IMR-90 (cell line): ENCODE data around the gene TNKS2. TPM values are rescaled to one million over a fixed set of nuclear protein-coding genes. Genes with fewer than 3 reads are reported as not detected.
A peak's percentile ranks its signal among the peaks of the same experiment; 100 is the strongest.

Experiments
- ATAC-seq: fragments of 200-7000 bp; cut with Tn5 transposase; 2 replicates; pipeline ENCODE4 v1.9.1; 2020; ENCODE audit warnings: low read depth, mild to moderate bottlenecking, moderate library complexity
- BruUV-seq: library from RNA; stranded (reverse); fragments of 400-500 nt; replicated peaks from 2 replicates; lab custom pipeline; 2021; lab: Mats Ljungman, UMichigan
- CTCF ChIA-PET: fragments of 300-600 bp; formaldehyde crosslinking; extraction: SDS; loops from one replicate; lab custom pipeline; 2021; ENCODE audit warnings: antibody characterized with exemption; lab: Yijun Ruan, JAX
- POLR2A ChIA-PET: fragments of 300-600 bp; sonication (Branson Sonifier 250); formaldehyde crosslinking; loops from one replicate; lab custom pipeline; 2022; ENCODE audit warnings: antibody characterized with exemption; ENCODE audit not compliant: unreplicated experiment; lab: Charles Lee
- DNase-seq: peaks from one replicate; pipeline ENCODE4 v3.0.0; 2013
- H2AFZ ChIP-seq: replicated peaks from 2 replicates; pipeline ENCODE3; 2013; ENCODE audit warnings: low read length, mild to moderate bottlenecking; ENCODE audit not compliant: poor library complexity
- H2AK5ac ChIP-seq: 2 replicates; pipeline ENCODE4 v1.6.1; 2013; ENCODE audit warnings: low read depth, low read length, inconsistent platforms
- H2AK9ac ChIP-seq: replicated peaks from 2 replicates; pipeline ENCODE3; 2013; ENCODE audit warnings: mild to moderate bottlenecking, low read depth, low read length, moderate library complexity; ENCODE audit not compliant: poor library complexity
- H2BK120ac ChIP-seq: 2 replicates; pipeline ENCODE4 v1.6.1; 2013; ENCODE audit warnings: low read depth, low read length, inconsistent platforms
- H2BK15ac ChIP-seq: 3 replicates; pipeline ENCODE4 v1.6.1; 2013; ENCODE audit warnings: low read depth, low read length, inconsistent platforms
- H2BK20ac ChIP-seq: 2 replicates; pipeline ENCODE4 v1.6.1; 2013; ENCODE audit warnings: low read depth, mild to moderate bottlenecking, inconsistent platforms, low read length, moderate library complexity
- H2BK5ac ChIP-seq: 2 replicates; pipeline ENCODE4 v1.6.1; 2013; ENCODE audit warnings: mild to moderate bottlenecking, low read depth, low read length, inconsistent platforms; ENCODE audit not compliant: poor library complexity, severe bottlenecking
- H3K14ac ChIP-seq: replicated peaks from 2 replicates; pipeline ENCODE4 v1.6.1; 2013; ENCODE audit warnings: low read depth, low read length, inconsistent platforms
- H3K18ac ChIP-seq: 2 replicates; pipeline ENCODE4 v1.6.1; 2013; ENCODE audit warnings: low read depth, low read length, control low read depth
- H3K23ac ChIP-seq: 2 replicates; pipeline ENCODE4 v1.6.1; 2013; ENCODE audit warnings: low read depth, low read length, inconsistent platforms
- H3K27ac ChIP-seq: 2 replicates; pipeline ENCODE4 v1.5.1; 2013; ENCODE audit warnings: mild to moderate bottlenecking, control low read depth, low read length; ENCODE audit not compliant: insufficient read depth
- H3K27me3 ChIP-seq: 2 replicates; pipeline ENCODE4 v1.6.1; 2013; ENCODE audit warnings: low read length; ENCODE audit not compliant: control insufficient read depth, insufficient read depth
- H3K36me3 ChIP-seq: 2 replicates; pipeline ENCODE4 v1.6.1; 2013; ENCODE audit warnings: low read length, mixed read lengths; ENCODE audit not compliant: control insufficient read depth, insufficient read depth
- H3K4ac ChIP-seq: 2 replicates; pipeline ENCODE4 v1.6.1; 2013; ENCODE audit warnings: low read depth, low read length, inconsistent platforms
- H3K4me1 ChIP-seq: 2 replicates; pipeline ENCODE4 v1.6.1; 2013; ENCODE audit warnings: low read length, mixed read lengths; ENCODE audit not compliant: control insufficient read depth, insufficient read depth
- H3K4me2 ChIP-seq: 2 replicates; pipeline ENCODE4 v1.6.1; 2013; ENCODE audit warnings: low read depth, mild to moderate bottlenecking, control low read depth, low read length, moderate library complexity
- H3K4me3 ChIP-seq: 2 replicates; pipeline ENCODE4 v1.5.1; 2013; ENCODE audit warnings: low read depth, mild to moderate bottlenecking, control low read depth, low read length, moderate library complexity; ENCODE audit not compliant: insufficient read depth
- H3K56ac ChIP-seq: 2 replicates; pipeline ENCODE4 v1.6.1; 2013; ENCODE audit warnings: low read length, inconsistent platforms; ENCODE audit not compliant: insufficient read depth; ENCODE audit errors: extremely low read depth
- H3K79me1 ChIP-seq, 2 experiments: 2 replicates each; pipeline ENCODE4 v1.6.1; 2013; ENCODE audit warnings: low read length in 2 of 2, inconsistent platforms in 1 of 2, low read depth in 1 of 2
- H3K9ac ChIP-seq: 2 replicates; pipeline ENCODE4 v1.6.1; 2013; ENCODE audit warnings: low read depth, low read length, control low read depth
- H3K9me1 ChIP-seq: 2 replicates; pipeline ENCODE4 v1.6.1; 2013; ENCODE audit warnings: low read length, inconsistent platforms; ENCODE audit not compliant: insufficient read depth
- H3K9me3 ChIP-seq: 2 replicates; pipeline ENCODE4 v1.6.1; 2013; ENCODE audit warnings: low read length; ENCODE audit not compliant: control insufficient read depth, insufficient read depth
- H4K20me1 ChIP-seq: 2 replicates; pipeline ENCODE4 v1.6.1; 2013; ENCODE audit warnings: low read length, inconsistent platforms; ENCODE audit not compliant: insufficient read depth
- H4K5ac ChIP-seq: 2 replicates; pipeline ENCODE4 v1.6.1; 2013; ENCODE audit warnings: mild to moderate bottlenecking, low read depth, low read length, control low read depth
- H4K8ac ChIP-seq, 2 experiments: 2 replicates each; pipeline ENCODE4 v1.6.1; 2013; ENCODE audit warnings: low read depth in 2 of 2, low read length in 2 of 2, control low read depth in 1 of 2, inconsistent platforms in 1 of 2
- H4K91ac ChIP-seq: 2 replicates; pipeline ENCODE4 v1.6.1; 2013; ENCODE audit warnings: low read depth, low read length, inconsistent platforms; ENCODE audit not compliant: insufficient read depth
- BHLHE40 ChIP-seq: fragments of 150-350 bp; IDR thresholded peaks from 2 replicates; pipeline ENCODE4 v1.6.1; 2016; ENCODE audit warnings: mild to moderate bottlenecking, low read depth, low read length
- CEBPB ChIP-seq: IDR thresholded peaks from 2 replicates; pipeline ENCODE4 v1.6.1; 2012; ENCODE audit warnings: low read depth, low read length, improper control_type of control experiment
- CHD1 ChIP-seq: IDR thresholded peaks from 2 replicates; pipeline ENCODE4 v1.6.1; 2012; ENCODE audit warnings: low read depth, low read length, improper control_type of control experiment
- CTCF ChIP-seq: conservative IDR thresholded peaks from 2 replicates; pipeline ENCODE4 v1.5.1; 2012; ENCODE audit warnings: mild to moderate bottlenecking, low read depth, low read length, improper control_type of control experiment
- ELK1 ChIP-seq: fragments of 150-350 bp; IDR thresholded peaks from 2 replicates; pipeline ENCODE4 v1.6.1; 2016; ENCODE audit warnings: low read depth, mild to moderate bottlenecking, low read length, moderate library complexity, borderline replicate concordance
- FOS ChIP-seq: fragments of 150-350 bp; IDR thresholded peaks from 2 replicates; pipeline ENCODE4 v1.6.1; 2016; ENCODE audit warnings: low read depth, low read length
- MAFK ChIP-seq: IDR thresholded peaks from 2 replicates; pipeline ENCODE4 v1.6.1; 2012; ENCODE audit warnings: low read depth, low read length, improper control_type of control experiment
- MAZ ChIP-seq: IDR thresholded peaks from 2 replicates; pipeline ENCODE4 v1.6.1; 2012; ENCODE audit warnings: low read depth, mild to moderate bottlenecking, low read length, improper control_type of control experiment, moderate library complexity, borderline replicate concordance
- MXI1 ChIP-seq: IDR thresholded peaks from 2 replicates; pipeline ENCODE4 v1.6.1; 2012; ENCODE audit warnings: low read depth, mild to moderate bottlenecking, low read length, moderate library complexity, borderline replicate concordance
- NFE2L2 ChIP-seq: fragments of 150-350 bp; IDR thresholded peaks from 2 replicates; pipeline ENCODE4 v1.6.1; 2016; ENCODE audit warnings: low read depth, mild to moderate bottlenecking, low read length
- POLR2A ChIP-seq: IDR thresholded peaks from 2 replicates; pipeline ENCODE4 v1.6.1; 2012; ENCODE audit warnings: mild to moderate bottlenecking, low read depth, low read length
- RAD21 ChIP-seq: IDR thresholded peaks from 2 replicates; pipeline ENCODE4 v1.6.1; 2012; ENCODE audit warnings: low read length, improper control_type of control experiment
- RCOR1 ChIP-seq: IDR thresholded peaks from 2 replicates; pipeline ENCODE4 v1.6.1; 2012; ENCODE audit warnings: mild to moderate bottlenecking, low read length, improper control_type of control experiment; ENCODE audit not compliant: insufficient replicate concordance
- RFX5 ChIP-seq: IDR thresholded peaks from 2 replicates; pipeline ENCODE4 v1.8.0; 2012; ENCODE audit warnings: low read depth, mild to moderate bottlenecking, low read length, moderate library complexity
- SMC3 ChIP-seq: fragments of 150-350 bp; IDR thresholded peaks from 2 replicates; pipeline ENCODE4 v1.6.1; 2016; ENCODE audit warnings: low read depth, mild to moderate bottlenecking, antibody characterized with exemption, low read length, moderate library complexity
- WGBS, 2 experiments: methylation state at CpG; one replicate each; pipeline versions ENCODE4 v1.1.5 to v1.1.7; 2013; ENCODE audit warnings: missing lambda C conversion rate in 2 of 2; ENCODE audit not compliant: insufficient read length in 1 of 2; ENCODE audit errors: extremely low coverage in 2 of 2; 5-methylcytosine and 5-hydroxymethylcytosine counted together
- dilution Hi-C: fragments of 300-500 bp; cut with HindIII; formaldehyde crosslinking; loops from one replicate; pipeline ENCODE4 v1.14.3; 2018; ENCODE audit warnings: low sequenced_read_pairs; ENCODE audit not compliant: unreplicated experiment
- in situ Hi-C: fragments of 300-500 bp; cut with MboI; formaldehyde crosslinking; loops from 3 replicates; pipeline ENCODE4 v1.14.3; 2019; ENCODE audit warnings: low sequenced_read_pairs, inconsistent platforms, mixed read lengths
- intact Hi-C: fragments of 100-400 bp; cut with micrococcal nuclease; formaldehyde crosslinking; loops from 2 replicates; pipeline ENCODE4 v1.10.0; 2022
- polyA plus RNA-seq, 3 experiments: library from polyadenylated mRNA; depleted of rRNA; stranded (reverse); fragments of >200 nt; gene quantifications; 2 replicates each; pipeline ENCODE4 v1.2.3, GENCODE V29; 2012; ENCODE audit warnings: low replicate concordance in 1 of 3
- total RNA-seq: library from RNA; depleted of rRNA; stranded (reverse); fragments of >200 nt; gene quantifications from 2 replicates; pipeline ENCODE4 v1.2.3, GENCODE V29; 2012
- TF ChIP-seq, protein P1 (sequence below): fragments of 150-350 bp; IDR thresholded peaks from 2 replicates; pipeline ENCODE4 v1.6.1; 2017; ENCODE audit warnings: mild to moderate bottlenecking, antibody characterized with exemption, low read length, low read depth

The TNKS2 gene
- total and polyA plus RNA-seq, 2 of the 4 experiments (the other 2 are of a cell fraction) = 17.0 to 41.4 TPM

GRCh38 chr10:91759581-91759986 lies 38.6 kb upstream of the TNKS2 start:
- Histone ChIP-seq H3K79me1 (no peaks in the 10 kb centered on the region), H3K27ac (no peak overlapping the region), H3K9me1 (no peaks in the 10 kb centered on the region), H3K4me3 (no peak overlapping the region), H2BK15ac (no peak overlapping the region), H2AK9ac (no peak overlapping the region), H3K9me3 (peaks cover 2% of the 10 kb centered on the region; the same call in 1 of the 2 replicates), H2BK5ac (no peak overlapping the region), H4K91ac (no peak overlapping the region), H2BK20ac (no peak overlapping the region), H2BK120ac (no peak overlapping the region), H3K23ac (no peak overlapping the region), H3K56ac (no peak overlapping the region), H4K5ac (no peak overlapping the region), H3K4me1 (peaks cover 8% of the 10 kb centered on the region), H4K20me1 (no peaks in the 10 kb centered on the region), H3K4ac (no peak overlapping the region), H3K27me3 (no peaks in the 10 kb centered on the region; the same call in 1 of the 2 replicates), H3K18ac (no peak overlapping the region), H4K8ac (no peak overlapping the region), H3K36me3 (no peaks in the 10 kb centered on the region), H3K14ac (no peak overlapping the region), H3K9ac (no peak overlapping the region), H3K4me2 (no peak overlapping the region), H2AFZ (no peak overlapping the region), H2AK5ac (no peak overlapping the region)
- WGBS, 2 experiments = no CpG with 5 or more reads among the region's 5 CpGs
- DNase-seq (peak; percentile 50), ATAC-seq (no peak; the same call in 1 of the 2 replicates)
- intact Hi-C loops = loop anchor here (5.0 kb wide), 3 partner anchors 38 to 347 kb away; partner anchors contain the start of genes HECTD2 and TNKS2
- BruUV-seq = no TSS peak
- in situ Hi-C loops = no loop called here
- CTCF ChIA-PET = interaction anchor here (1.0 kb wide), 1 partner anchor 153 kb away, joined by 3 read pairs; no protein-coding TSS in a partner anchor
- TF ChIP-seq BHLHE40 = no peak
- TF ChIP-seq POLR2A = no peak
- no peak for TF ChIP-seq CEBPB
- TF ChIP-seq SMC3 = no peak
- TF ChIP-seq, protein P1, sequence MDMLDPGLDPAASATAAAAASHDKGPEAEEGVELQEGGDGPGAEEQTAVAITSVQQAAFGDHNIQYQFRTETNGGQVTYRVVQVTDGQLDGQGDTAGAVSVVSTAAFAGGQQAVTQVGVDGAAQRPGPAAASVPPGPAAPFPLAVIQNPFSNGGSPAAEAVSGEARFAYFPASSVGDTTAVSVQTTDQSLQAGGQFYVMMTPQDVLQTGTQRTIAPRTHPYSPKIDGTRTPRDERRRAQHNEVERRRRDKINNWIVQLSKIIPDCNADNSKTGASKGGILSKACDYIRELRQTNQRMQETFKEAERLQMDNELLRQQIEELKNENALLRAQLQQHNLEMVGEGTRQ = no peak
- no peak for TF ChIP-seq RCOR1
- TF ChIP-seq CHD1 = no peak
- TF ChIP-seq FOS = 0 out of 2 replicates have a peak, but pooled peaks have one; percentile 10
- no peak for TF ChIP-seq RFX5
- TF ChIP-seq MXI1 = no peak
- no peak for TF ChIP-seq ELK1
- no peak for TF ChIP-seq CTCF
- no peak for TF ChIP-seq MAZ
- peak; percentile 89 for TF ChIP-seq NFE2L2
- no peak for TF ChIP-seq RAD21
- peak; percentile 99 for TF ChIP-seq MAFK
- POLR2A ChIA-PET = no interaction called here
- dilution Hi-C loops = no loop called here
